Muscle of back (tissue), 10 donors: ENCODE data around the gene CCT4. TPM values are rescaled to one million over a fixed set of nuclear protein-coding genes. Genes with fewer than 3 reads are reported as not detected.

Experiments used
- polyA plus RNA-seq, 10 donors: library from polyadenylated mRNA; unstranded; fragments of 120-200 nt; gene quantifications; one replicate each; pipeline ENCODE4 v1.2.1, GENCODE V29; 2013; ENCODE audit not compliant: insufficient read length in 10 of 10

The CCT4 gene
- polyA plus RNA-seq, 10 donors: 107 to 137 (median 118) TPM

Other genes with a start within 250 kb of the CCT4 start
- gene FAM161A, start 34.6 kb downstream of the CCT4 start, polyA plus RNA-seq: 10 to 100 TPM in 5 of 10 donors, 1 to 10 TPM in 5; 7.1 to 17.7 (median 9.9) TPM
- 10 to 100 TPM; 49.7 to 85.8 (median 73.1) TPM for gene COMMD1, start 17.0 kb upstream of the CCT4 start, polyA plus RNA-seq